DMS79 (cell line): ENCODE measurements around the gene TEKT4.
"Not testable (repeated sequence)": the region's sequence is repeated elsewhere in the genome, so short reads cannot be mapped to it uniquely, and the experiment has no call there.

Experiments used
- DNase-seq: peaks from one replicate; lab custom pipeline; 2025; lab: John Stamatoyannopoulos, UW

The TEKT4 gene

GRCh38 chr2:94871226-94872087, at the start of gene TEKT4:
TEKT4 (plus strand) TSS chr2:94871430; CDS start chr2:94871580, 150 bp downstream.
- peak; percentile 17 for DNase-seq

- DNase-seq = not testable (repeated sequence)
These were observed 32.0 kb upstream of the TEKT4 start for GRCh38 chr2:94839224-94839623.

- DNase-seq = not testable (repeated sequence)
These were observed 14.4 kb upstream of the TEKT4 start for GRCh38 chr2:94856856-94857255.

- peak; percentile 12 for DNase-seq
These were observed 13.7 kb upstream of the TEKT4 start for GRCh38 chr2:94857367-94858162.

GRCh38 chr2:94858163-94858888, 12.9 kb upstream of the TEKT4 start:
- not testable (repeated sequence) for DNase-seq

- no peak for DNase-seq
These were observed 9.7 kb upstream of the TEKT4 start for GRCh38 chr2:94861308-94862152.

GRCh38 chr2:94862903-94863302, 8.3 kb upstream of the TEKT4 start:
- DNase-seq = not testable (repeated sequence)

- DNase-seq = no peak
These were observed 2.1 kb upstream of the TEKT4 start for GRCh38 chr2:94869131-94869530.

GRCh38 chr2:94869552-94870439, 1.4 kb upstream of the TEKT4 start:
- DNase-seq = no peak

- no peak for DNase-seq
These were observed 597 bp upstream of the TEKT4 start for GRCh38 chr2:94870440-94871225.

- no peak for DNase-seq
These were observed 923 bp downstream of the TEKT4 start for GRCh38 chr2:94872088-94872618.

- DNase-seq = no peak
These were observed 1.6 kb downstream of the TEKT4 start for GRCh38 chr2:94872676-94873361.

GRCh38 chr2:94873362-94874276, 2.4 kb downstream of the TEKT4 start:
- DNase-seq = no peak

- DNase-seq = no peak
These were observed 3.2 kb downstream of the TEKT4 start for GRCh38 chr2:94874277-94874997.

- no peak for DNase-seq
These were observed 4.0 kb downstream of the TEKT4 start for GRCh38 chr2:94875064-94875819.
